ENCODE measurements around the gene KRT24. TPM values are rescaled to one million over a fixed set of nuclear protein-coding genes. Genes with fewer than 3 reads are reported as not detected.

Gene KRT24
- total RNA-seq, 1 donor from 2014 or later, result not detected

Other genes with a start within 250 kb of the KRT24 start
- not detected for gene TNS4, start 202.1 kb downstream of the KRT24 start, total RNA-seq
- 1.0 TPM for gene CCR7, start 138.3 kb downstream of the KRT24 start, total RNA-seq
- 66.3 TPM for gene SMARCE1, start 55.9 kb downstream of the KRT24 start, total RNA-seq
- gene KRT222, start 38.6 kb downstream of the KRT24 start, total RNA-seq, result 0.52 TPM
- gene KRT25, start 51.6 kb upstream of the KRT24 start, total RNA-seq, result not detected
- not detected for gene KRT26, start 68.4 kb upstream of the KRT24 start, total RNA-seq
- gene KRT27, start 78.8 kb upstream of the KRT24 start, total RNA-seq, result not detected
- not detected for gene KRT28, start 96.2 kb upstream of the KRT24 start, total RNA-seq
- 2.6 TPM for gene KRT10, start 118.9 kb upstream of the KRT24 start, total RNA-seq
- not detected for gene KRT12, start 163.5 kb upstream of the KRT24 start, total RNA-seq
- gene KRT20, start 181.5 kb upstream of the KRT24 start, total RNA-seq, result not detected
- 0.52 TPM for gene KRT23, start 233.9 kb upstream of the KRT24 start, total RNA-seq

Measured in skeletal muscle tissue (tissue), 1 donor.